ENCODE measurements around the gene DNAJA4. TPM values are rescaled to one million over a fixed set of nuclear protein-coding genes. Genes with fewer than 3 reads are reported as not detected.
A peak's percentile ranks its signal among the peaks of the same experiment; 100 is the strongest.

DNAJA4 gene
- total RNA-seq, 2 experiments from 2014 or later = 26.0 to 28.5 TPM

DNA sequence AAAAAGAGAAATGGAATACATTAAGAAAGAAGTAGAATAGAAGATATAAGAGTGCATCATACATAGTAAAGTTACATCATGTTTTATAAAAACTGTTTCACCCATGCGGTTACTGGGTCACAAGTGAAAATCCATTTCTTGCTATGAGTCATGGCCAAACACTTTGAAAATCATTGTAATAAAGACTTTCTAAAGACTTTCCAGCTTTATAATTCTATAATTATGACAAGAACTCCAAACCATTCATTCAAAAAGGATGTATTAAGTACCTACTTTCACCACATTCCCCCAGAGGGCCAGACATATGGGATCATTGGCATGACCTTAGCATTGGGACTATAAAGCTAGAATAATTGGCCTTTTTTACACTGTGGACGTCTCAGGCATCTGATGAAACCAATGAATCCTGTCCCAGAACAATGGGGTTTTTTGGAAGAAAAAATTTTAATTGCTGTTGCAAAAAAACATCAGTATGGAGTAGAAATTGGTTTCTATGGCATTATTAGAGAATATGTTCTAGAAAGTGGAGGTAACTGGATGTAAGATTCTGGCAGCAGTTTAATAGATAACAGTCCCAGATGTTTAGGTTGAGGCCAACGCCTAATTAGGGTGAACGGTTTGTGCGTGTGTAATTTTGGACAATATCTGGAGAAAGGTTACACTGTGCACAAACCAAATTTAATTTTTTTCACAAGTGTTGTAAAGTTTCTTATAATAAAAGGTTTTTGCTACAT lies 38.4 kb downstream of the DNAJA4 start:
- H3K36me3 Mint-ChIP-seq = no peaks in the 10 kb centered on the region
- no peaks in the 10 kb centered on the region for H3K9me3 Mint-ChIP-seq
- H3K27me3 Mint-ChIP-seq = peaks cover 3% of the 10 kb centered on the region
- no peak overlapping the region for H3K4me3 Mint-ChIP-seq
- peaks cover 14% of the 10 kb centered on the region for H3K4me1 Mint-ChIP-seq
- POLR2A ChIA-PET = no interaction called here
- no peak for DNase-seq
- ATAC-seq (ENCODE audit: low read depth) = no peak
- no peak overlapping the region for H3K27ac Mint-ChIP-seq

DNA sequence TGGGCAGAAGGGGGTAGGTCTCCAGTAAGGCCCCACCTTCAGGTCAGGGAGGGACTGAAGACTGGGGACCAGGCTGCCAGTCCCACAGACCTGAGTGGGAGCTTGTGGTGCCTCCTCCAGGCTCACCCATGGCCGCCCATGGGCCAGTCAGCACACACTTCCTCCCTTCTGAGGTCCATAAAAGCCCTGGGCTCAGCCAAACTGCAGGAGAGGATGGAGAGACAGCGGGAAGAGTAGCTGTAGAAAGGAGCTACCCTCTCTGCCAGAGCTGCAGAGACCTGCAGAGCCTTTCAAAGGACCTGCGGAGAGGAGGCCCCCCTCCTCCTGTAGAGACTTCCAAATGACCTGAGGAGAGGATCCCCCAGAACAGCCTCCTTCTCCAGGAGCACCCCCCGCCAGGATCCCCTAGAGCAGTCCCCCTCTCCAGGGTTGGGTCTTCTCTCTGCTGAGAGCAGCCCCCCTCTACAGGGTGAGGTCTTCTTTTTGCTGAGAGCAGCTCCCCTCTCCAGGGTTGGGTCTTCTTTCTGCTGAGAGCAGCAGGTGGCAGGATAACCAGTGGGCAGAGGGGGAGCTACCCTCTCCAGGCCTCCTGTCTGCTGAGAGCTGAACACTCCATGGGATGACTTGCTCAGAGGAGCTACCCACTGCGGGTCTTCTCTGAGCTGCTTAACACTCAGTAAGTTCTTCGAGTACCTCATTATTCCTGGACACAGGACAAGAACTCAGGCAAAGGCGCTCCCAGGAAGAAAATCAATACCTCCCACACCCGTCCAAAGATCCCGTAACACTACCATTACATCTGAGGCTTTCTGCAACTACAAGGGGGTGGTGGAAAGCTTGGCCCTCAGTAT lies 40.1 kb downstream of the DNAJA4 start:
- Mint-ChIP-seq H3K27ac (no peak overlapping the region), H3K9me3 (no peaks in the 10 kb centered on the region), H3K27me3 (peaks cover 6% of the 10 kb centered on the region), H3K4me1 (peaks cover 6% of the 10 kb centered on the region), H3K36me3 (no peaks in the 10 kb centered on the region), H3K4me3 (no peak overlapping the region)
- POLR2A ChIA-PET = no interaction called here
- ATAC-seq (ENCODE audit: low read depth) (no peak), DNase-seq (no peak)

DNA sequence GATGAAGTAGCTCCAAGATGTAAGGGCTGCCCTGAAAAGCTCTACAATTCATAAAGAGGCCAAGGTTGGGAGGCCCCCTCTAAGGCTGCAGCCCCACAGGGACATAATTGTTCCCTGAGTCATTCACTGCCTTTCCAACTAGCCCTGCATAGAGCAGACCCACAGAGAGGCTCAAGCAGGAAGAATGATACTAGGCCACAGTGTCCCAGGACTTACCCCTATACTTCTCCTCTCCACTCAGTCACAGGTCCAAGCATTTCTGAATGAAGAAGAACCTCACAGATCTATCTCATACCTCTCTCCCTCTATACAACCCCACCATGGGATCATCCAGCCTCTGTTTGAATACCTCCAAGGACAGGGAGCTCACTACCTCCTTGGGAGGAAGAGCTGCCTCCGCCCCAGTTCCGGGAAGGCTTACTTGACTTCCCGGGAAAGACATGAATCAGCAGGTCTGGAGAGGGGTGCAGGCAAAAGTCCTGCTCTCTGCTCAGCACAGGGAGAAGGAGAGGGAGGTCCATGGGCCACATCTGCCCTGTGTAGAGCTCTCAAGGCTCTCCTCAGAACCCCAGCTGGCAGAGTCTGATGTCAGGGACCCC lies 41.9 kb downstream of the DNAJA4 start:
- no peak overlapping the region for H3K27ac Mint-ChIP-seq
- no peaks in the 10 kb centered on the region for H3K36me3 Mint-ChIP-seq

DNA sequence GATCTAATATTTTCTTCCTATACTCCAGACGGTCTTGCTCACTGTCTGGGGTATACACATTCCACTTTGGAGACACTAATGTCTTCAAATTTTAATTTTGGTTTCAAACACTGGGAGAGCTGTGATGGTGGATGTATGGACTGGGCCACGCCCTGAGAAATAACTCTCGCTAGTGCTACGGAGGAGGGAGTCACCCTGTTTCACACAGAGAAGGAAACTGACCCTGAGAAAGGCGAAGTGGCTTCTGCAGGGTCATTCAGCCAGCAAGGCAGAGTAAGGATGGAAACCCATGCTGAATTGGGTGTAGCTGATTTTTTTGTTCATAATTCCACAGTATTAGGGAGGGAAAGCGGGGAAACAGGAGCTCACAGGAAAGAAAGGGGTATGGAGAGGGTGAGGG lies 43.6 kb downstream of the DNAJA4 start:
- POLR2A ChIA-PET = no interaction called here
- H3K36me3 Mint-ChIP-seq = no peaks in the 10 kb centered on the region
- H3K27ac Mint-ChIP-seq = no peak overlapping the region
- ATAC-seq (ENCODE audit: low read depth) (no peak), DNase-seq (no peak)
- no peaks in the 10 kb centered on the region for H3K9me3 Mint-ChIP-seq
- H3K4me1 Mint-ChIP-seq = no peaks in the 10 kb centered on the region
- H3K27me3 Mint-ChIP-seq = peaks cover 8% of the 10 kb centered on the region
- H3K4me3 Mint-ChIP-seq = no peak overlapping the region

More for the DNA sequence above, 41.9 kb downstream of the DNAJA4 start:
- POLR2A ChIA-PET = no interaction called here
- H3K4me3 Mint-ChIP-seq = no peak overlapping the region
- H3K27me3 Mint-ChIP-seq = peaks cover 8% of the 10 kb centered on the region
- peaks cover 4% of the 10 kb centered on the region for H3K4me1 Mint-ChIP-seq
- ATAC-seq (ENCODE audit: low read depth) = no peak
- no peaks in the 10 kb centered on the region for H3K9me3 Mint-ChIP-seq
- no peak for DNase-seq

DNA sequence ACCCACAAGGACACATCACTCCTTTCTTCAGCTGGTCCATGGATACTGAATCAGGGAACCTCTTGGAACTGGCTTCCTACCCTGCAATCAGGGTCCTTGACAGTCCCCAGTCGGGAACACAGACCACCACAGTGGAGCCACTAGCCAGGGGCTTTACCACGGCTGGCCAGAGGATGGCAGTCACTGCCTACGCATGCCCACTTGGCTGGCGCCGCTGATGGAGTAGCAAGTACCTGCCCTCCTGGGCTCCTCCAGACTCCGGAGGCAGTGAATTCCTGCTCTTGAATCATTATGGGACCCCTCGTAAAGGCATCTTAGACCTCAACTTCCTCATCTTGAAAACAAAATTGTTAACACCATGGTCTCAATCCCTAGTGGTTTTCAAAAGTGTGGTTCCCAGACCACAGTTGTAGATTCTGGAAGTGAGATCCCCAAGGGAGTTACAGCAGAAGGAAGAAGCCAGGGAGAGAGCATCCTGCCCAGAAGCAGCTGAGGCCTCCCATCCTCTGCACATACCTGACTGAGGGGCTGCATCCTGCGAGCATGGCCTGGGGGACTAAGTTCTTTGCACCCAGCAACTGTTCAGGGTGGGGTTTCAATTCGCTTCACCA lies 44.2 kb downstream of the DNAJA4 start:
- Mint-ChIP-seq H3K4me3 (no peak overlapping the region), H3K27ac (no peak overlapping the region), H3K27me3 (peaks cover 8% of the 10 kb centered on the region), H3K4me1 (no peaks in the 10 kb centered on the region), H3K36me3 (no peaks in the 10 kb centered on the region), H3K9me3 (no peaks in the 10 kb centered on the region)
- DNase-seq = peak; percentile 73
- POLR2A ChIA-PET = no interaction called here
- peak; percentile 84 for ATAC-seq (ENCODE audit: low read depth)

DNA sequence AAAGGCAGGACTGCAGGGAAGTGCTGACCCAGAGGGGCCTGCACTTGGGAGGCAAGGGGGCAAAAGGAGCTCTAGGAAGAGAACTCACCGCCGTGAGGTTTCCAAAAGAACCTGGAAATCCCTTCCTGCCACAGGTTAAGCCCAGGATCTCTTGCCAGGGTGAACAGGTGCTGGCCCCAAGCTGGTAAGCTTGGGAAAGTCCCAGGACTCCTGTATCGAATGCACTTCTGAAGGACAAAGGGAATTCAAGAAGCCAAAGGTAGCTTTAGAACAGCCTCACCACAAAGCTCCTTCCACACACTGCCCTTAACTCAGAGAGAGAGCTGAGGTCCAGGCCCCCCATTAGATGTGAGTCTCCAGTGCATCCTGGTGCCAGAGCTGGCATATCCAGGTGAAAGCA lies 46.9 kb downstream of the DNAJA4 start:
- H3K27me3 Mint-ChIP-seq = peaks cover 5% of the 10 kb centered on the region
- no peaks in the 10 kb centered on the region for H3K4me1 Mint-ChIP-seq
- no peaks in the 10 kb centered on the region for H3K36me3 Mint-ChIP-seq
- no peaks in the 10 kb centered on the region for H3K9me3 Mint-ChIP-seq
- no peak for ATAC-seq (ENCODE audit: low read depth)
- POLR2A ChIA-PET = interaction anchor here (0.6 to 0.8 kb wide), 2 partner anchors 12 to 373 kb away, joined by 3 to 4 read pairs; partner anchors contain the start of gene SKIC8
- DNase-seq = no peak
- no peak overlapping the region for H3K27ac Mint-ChIP-seq
- H3K4me3 Mint-ChIP-seq = no peak overlapping the region

DNA sequence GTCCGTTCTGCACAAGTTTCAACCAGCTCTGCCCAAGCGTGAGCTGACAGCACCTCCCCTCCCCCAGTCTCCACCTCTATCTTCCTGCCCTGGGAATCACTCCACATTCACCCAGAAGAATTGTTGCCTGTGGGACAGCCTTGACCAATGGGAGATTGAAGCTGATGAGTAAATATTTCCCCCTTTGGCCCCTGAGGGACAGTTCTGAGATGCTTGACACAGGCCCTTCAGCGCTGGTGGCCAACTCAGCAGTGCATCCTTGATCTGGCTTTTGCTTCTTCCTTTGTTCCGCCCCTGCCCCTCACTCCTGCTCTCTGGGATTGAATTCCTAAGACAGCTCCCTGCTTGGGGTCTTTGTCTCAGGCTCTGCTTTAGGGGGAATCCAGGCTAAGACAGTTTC lies 48.2 kb downstream of the DNAJA4 start:
- H3K36me3 Mint-ChIP-seq = no peaks in the 10 kb centered on the region

DNA sequence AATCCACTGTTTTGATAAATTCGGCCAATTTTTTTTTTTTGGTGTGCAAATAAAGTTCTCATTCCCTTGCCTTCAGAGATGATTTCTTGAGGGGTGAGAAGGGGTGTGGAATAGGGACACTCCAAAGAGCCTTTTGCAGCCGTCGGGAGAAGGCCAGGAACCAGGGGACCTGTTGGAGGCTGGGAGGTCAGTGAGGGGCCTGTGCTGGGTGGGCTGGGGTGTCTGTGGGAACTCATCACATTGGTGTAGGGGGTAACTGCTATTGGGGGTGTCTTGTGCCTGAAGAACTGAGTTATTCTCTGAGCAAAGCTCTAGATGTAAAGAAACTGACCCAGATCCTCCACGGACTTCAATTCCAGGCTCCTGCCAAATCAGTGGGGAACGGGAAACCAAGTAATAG lies 48.6 kb downstream of the DNAJA4 start:
- no peak for ATAC-seq (ENCODE audit: low read depth)
- DNase-seq = no peak
- POLR2A ChIA-PET = no interaction called here
- H3K4me3 Mint-ChIP-seq = no peak overlapping the region
- no peaks in the 10 kb centered on the region for H3K4me1 Mint-ChIP-seq
- H3K27me3 Mint-ChIP-seq = peaks cover 9% of the 10 kb centered on the region
- no peaks in the 10 kb centered on the region for H3K9me3 Mint-ChIP-seq
- no peaks in the 10 kb centered on the region for H3K36me3 Mint-ChIP-seq
- no peak overlapping the region for H3K27ac Mint-ChIP-seq

More for the DNA sequence above, 48.2 kb downstream of the DNAJA4 start:
- DNase-seq (no peak), ATAC-seq (ENCODE audit: low read depth) (no peak)
- no peaks in the 10 kb centered on the region for H3K9me3 Mint-ChIP-seq
- no peak overlapping the region for H3K4me3 Mint-ChIP-seq
- no peak overlapping the region for H3K27ac Mint-ChIP-seq
- H3K27me3 Mint-ChIP-seq = peaks cover 9% of the 10 kb centered on the region
- POLR2A ChIA-PET = no interaction called here
- no peaks in the 10 kb centered on the region for H3K4me1 Mint-ChIP-seq

DNA sequence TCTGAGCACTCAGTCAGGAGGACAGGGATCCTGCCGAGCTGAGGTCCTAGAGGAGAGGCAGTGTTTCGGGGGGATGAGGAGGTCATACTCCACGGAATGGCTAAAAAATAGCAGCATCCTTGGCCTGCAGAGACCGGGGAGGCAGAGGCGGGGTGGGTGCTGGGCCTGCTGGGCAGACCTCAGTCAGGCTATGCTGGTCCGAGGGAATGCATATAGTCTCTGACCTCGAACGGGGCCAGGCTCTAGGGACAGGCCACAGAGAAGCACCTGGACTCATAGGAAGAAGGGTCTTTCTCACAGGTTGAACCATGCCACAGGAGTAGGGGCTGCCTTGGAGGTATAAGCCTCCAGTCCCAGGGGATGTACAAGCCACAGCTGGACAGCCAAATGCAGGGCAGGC lies 49.0 kb downstream of the DNAJA4 start:
- no peak for ATAC-seq (ENCODE audit: low read depth)
- Mint-ChIP-seq H3K36me3 (no peaks in the 10 kb centered on the region), H3K4me3 (no peak overlapping the region), H3K27me3 (peaks cover 7% of the 10 kb centered on the region), H3K4me1 (no peaks in the 10 kb centered on the region), H3K9me3 (no peaks in the 10 kb centered on the region), H3K27ac (no peak overlapping the region)
- no peak for DNase-seq
- POLR2A ChIA-PET = no interaction called here

DNA sequence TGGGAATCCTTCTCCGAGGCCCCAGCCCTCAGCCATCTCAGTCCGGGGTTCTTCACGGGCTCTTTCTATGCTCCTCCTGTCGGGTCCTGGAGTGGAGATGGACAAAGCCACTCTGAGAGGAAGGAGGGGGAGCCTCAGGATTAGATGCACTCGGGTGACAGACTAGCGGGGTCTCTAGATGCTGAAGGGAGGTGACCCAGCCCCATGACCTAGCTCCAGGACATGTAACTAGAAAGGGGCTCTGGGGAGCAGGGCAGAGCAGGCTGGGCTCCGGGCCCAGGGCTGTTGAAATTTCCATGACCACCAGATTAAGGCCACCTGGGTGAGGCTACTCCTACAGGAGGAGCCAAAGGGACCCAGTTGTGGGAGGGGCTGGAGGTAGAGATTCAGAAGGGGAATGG lies 49.8 kb downstream of the DNAJA4 start:
- ATAC-seq (ENCODE audit: low read depth) (no peak), DNase-seq (no peak)
- Mint-ChIP-seq H3K9me3 (no peaks in the 10 kb centered on the region), H3K36me3 (no peaks in the 10 kb centered on the region), H3K27me3 (peaks cover 7% of the 10 kb centered on the region), H3K4me3 (no peak overlapping the region), H3K27ac (no peak overlapping the region), H3K4me1 (no peaks in the 10 kb centered on the region)
- POLR2A ChIA-PET = no interaction called here

DNA sequence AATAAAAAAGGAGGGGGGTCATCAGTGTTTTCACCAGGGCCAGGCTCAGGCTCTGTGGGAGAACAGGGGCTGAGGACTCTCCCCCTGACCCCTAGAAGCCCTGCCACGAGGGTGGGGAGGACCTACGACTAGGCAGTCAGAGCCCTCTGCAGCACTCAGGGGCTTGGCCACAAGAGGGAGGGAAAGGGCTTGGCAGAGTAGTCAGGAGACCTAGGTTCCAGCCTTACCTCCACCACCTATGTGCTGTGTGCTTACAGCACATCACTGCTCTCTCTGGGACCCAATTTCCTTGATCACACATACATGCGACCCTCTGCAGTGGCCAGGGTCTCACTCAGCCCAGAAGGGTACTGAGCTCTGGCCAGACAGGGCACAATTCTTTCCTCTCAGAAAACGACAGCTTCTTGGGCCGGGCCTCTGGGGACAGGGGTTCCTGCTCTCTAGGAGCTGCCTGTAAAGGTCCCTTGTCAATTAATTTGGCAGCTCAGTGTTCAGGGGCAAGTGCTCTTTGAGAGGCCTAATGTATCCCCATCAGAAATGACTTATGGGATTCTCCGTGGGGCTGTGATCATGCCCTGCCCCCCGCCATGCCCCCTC lies 51.4 kb downstream of the DNAJA4 start:
- DNase-seq = no peak
- POLR2A ChIA-PET = interaction anchor here (1.0 kb wide), 1 partner anchor 51 kb away, joined by 3 read pairs; no protein-coding TSS in a partner anchor
- H3K27ac Mint-ChIP-seq = no peak overlapping the region
- ATAC-seq (ENCODE audit: low read depth) = no peak
- H3K4me3 Mint-ChIP-seq = no peak overlapping the region
- H3K4me1 Mint-ChIP-seq = no peaks in the 10 kb centered on the region
- no peaks in the 10 kb centered on the region for H3K9me3 Mint-ChIP-seq
- H3K36me3 Mint-ChIP-seq = no peaks in the 10 kb centered on the region
- H3K27me3 Mint-ChIP-seq = peaks cover 9% of the 10 kb centered on the region

DNA sequence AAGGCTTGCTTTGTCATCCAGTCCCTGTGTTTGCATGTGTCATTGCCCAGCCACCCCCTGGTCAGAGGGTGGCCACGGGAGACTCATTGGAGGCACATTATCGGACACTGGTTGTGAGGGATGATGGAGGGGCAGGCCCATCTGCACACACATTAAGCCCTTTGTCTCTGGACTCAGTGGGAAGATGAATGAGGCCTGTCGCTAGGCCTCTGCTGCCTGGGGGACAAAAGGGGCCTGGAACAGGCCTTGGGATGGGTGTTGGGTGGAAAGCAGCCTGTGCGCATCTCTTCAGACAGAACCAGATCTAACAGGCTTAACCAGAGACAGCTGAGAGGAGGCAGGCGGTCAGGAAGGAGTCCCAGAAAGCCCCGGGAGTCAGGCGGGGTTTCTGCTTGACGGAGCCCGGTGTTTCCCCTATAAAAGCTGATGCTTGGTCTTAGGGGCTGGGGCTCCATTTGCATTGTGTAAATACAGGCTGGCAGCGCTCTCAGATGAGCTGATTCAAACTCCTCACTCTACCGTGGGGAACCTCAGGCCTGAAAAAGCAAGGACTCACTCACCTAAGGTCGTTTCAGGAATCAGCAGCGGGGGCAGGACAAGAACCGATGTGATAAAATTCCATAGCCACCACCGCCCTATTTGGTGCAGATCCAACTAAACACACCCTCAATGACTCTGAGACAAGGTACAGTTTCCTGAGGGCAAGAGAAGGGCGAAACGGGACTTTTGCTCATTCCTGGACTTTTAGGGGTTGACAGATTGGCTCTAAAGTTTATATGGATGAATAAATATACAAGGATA lies 52.1 kb downstream of the DNAJA4 start:
- Mint-ChIP-seq H3K9me3 (no peaks in the 10 kb centered on the region), H3K27ac (no peak overlapping the region), H3K36me3 (no peaks in the 10 kb centered on the region), H3K4me1 (no peaks in the 10 kb centered on the region), H3K27me3 (peaks cover 6% of the 10 kb centered on the region), H3K4me3 (no peak overlapping the region)
- POLR2A ChIA-PET = interaction anchor here (1.0 kb wide), 1 partner anchor 52 kb away, joined by 3 read pairs; no protein-coding TSS in a partner anchor
- ATAC-seq (ENCODE audit: low read depth) (no peak), DNase-seq (no peak)
